Measurements from ENCODE around the gene RNF207.

RNF207 gene, protein sequence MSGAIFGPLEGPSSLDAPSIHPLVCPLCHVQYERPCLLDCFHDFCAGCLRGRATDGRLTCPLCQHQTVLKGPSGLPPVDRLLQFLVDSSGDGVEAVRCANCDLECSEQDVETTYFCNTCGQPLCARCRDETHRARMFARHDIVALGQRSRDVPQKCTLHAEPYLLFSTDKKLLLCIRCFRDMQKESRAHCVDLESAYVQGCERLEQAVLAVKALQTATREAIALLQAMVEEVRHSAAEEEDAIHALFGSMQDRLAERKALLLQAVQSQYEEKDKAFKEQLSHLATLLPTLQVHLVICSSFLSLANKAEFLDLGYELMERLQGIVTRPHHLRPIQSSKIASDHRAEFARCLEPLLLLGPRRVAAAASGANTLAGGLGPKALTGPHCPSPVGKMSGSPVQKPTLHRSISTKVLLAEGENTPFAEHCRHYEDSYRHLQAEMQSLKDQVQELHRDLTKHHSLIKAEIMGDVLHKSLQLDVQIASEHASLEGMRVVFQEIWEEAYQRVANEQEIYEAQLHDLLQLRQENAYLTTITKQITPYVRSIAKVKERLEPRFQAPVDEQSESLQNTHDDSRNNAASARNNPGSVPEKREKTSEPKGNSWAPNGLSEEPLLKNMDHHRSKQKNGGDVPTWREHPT

DNA sequence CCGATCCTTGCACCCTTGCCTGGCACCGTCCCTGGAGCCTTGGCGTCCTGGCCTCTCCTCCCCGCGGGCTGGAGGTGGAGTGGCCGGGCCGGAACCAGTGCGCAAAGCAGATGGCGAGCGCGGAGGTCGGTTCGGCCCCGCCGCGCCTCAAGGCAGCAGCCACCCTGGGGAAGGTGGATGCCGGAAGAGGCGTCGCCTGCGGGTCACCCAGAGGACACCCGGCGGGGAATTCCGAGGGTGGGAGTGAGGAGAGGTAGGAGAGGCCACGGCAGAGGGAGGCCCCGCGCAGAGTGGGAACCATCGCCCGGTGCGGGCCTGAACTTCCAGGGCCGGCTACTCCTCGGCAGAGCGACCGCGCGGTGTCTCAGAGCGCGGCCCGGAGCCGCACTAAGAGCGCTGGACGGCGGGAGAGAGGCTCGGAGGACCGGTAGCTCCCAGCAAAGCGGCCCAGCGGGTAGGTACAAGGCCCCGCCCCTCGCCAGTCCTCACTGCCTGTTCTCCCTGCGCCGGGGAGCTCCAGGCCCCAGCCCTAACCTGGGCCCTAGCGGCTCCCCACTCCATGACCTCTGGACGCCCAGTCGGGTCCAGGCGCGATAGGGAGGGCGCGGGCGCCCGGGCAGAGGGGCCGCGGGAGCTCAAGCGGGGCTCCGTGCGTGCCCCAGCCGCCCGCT is at the start of gene RNF207:
TSS of gene RNF207 (plus strand) at position 271 of the 671 bp plus-strand sequence. CDS start 417 bp downstream, outside the sequence.
- DNase-seq, result peak; percentile 81

DNA sequence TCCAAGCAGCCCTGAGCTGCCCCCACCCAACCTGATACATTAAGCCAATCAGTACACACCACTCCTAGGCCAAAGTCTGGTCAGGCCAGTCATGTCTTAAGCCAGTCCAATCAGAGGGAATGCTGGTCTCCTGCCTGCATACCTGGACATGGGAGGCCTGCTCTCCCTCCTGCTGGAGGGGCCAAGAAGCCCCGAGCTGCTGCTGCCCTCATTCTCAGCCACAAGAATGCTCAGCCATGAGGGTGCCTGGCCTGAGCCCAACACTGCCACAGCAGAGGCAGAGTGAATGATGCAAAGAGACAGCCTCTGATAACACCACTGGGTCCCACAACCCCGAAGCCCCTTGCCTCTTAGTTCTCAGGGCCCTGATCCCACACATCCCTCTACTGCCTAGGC is 48.8 kb upstream of the RNF207 start:
- no peak for DNase-seq

DNA sequence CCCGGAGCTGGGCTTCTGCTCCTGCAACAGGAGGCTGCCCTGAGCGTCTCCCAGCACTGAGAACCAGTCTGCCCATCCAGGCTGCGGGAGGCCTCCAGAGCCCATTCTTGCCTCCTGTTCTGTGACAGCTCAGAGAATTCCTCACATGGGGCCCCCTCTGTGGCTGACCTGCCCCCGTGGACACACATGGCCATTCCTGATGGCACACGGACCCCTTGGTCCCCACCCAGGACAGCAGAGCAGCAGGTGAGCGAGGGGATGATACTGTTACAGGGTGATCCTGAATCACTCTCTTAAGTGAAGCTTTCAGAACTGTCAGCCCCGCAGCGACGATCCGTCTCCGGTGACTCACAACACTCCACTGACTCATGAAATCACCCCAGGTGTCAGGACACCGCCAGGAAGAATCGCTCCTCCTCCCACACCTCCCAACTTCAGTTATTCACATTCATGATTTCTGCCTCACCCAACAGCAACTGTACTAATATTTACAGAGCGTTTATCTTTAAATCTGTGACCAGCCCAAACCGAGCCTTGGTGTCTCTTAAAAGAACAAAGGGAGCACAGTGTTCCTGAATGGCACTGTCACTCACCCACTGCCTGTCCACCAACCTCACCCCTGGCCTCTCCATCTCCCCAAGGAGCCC is 48.3 kb upstream of the RNF207 start:
- DNase-seq, result peak; percentile 43

DNA sequence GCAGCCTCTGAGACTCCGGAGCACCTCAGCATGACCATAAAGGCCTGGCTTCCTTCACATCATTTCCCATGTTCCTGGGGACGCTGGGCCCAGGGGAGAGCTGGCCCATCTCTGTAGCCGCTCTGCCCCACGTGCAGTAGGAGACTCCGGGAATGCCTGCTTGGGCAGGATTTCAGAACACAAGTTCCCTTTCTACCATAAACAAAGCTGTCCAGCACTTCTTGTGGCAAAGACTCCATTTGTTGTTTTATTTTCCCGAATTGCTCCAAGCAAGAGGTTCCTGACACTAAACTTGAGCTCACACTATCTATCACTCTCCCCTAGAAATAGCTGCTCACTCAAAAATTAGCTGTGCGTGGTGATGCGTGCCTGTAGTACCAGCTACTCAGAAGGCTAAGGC is 47.7 kb upstream of the RNF207 start:
- no peak for DNase-seq

DNA sequence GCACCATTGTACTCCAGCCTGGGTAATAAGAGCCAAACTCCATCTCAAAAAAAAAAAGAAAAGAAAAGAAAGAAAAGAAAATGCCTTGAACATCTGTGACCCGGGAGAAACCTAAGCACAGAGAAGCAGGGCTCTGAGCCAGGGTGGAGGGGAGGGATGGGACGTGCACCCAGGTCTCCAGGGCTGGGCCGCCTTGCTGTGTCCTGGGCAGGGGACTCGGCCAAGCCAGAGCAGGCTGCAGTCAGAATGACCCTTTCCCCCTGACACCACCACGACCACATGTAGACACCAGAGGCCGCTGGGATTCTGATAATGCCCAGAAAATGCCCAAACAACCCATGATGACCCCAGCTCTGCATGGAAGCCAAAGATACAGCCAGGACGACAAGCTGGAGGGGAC is 43.6 kb upstream of the RNF207 start:
- DNase-seq, result no peak

DNA sequence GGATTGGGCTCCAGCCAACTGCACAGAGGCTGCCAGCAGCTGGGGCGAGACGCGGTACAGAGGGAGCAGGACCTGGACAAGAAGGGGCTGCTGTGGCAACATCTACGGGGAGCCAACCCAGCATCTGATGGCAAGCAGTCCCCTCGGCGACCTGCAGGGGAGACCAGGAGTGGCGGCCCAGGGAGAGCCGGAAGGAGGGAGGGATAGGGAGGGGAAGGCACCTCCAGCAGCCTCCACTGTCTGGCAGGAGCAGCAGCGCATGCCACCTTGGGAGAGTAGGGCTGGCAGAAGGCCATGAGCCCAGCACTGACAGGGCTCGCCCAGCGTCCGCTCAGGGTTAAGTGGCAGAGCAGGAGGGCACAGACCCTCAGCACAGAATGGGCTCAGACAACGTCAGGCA is 43.1 kb upstream of the RNF207 start:
- no peak for DNase-seq

DNA sequence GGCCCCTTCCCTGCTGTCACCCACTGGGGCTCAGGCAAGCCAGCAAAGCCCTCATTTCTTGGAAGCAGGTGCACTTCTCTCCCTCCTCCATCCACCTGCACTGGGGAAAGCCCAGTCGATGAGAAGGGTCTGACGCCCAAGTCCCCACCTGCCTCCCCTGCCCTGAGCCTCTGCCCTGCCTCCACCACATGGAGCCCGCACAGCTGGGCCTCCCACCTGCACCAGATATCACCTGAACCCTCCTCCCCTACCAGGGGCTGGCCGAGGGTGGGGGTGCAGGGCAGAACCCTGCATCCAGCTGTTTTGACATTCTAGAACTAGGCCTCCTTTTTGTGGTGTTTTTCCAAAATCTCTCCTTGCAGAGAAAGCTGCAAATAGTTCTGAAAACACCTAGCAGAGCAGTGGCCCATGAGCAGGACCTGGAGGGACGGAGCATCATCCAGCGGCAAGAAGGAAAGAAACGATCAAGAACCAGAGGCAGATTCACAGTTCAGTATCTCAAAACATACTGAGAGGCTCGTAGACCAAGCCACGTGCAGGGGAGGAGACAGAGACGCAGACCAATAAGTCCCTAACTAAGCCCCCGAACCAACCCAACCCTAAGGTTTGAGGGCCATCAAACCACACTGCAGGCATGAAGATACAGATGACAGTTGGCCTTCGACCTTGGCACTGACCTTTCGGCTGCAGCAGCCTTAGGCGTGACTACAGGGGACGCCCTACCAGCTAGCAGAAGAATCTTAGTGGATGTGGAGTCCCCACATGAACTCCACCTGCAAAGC is 42.5 kb upstream of the RNF207 start:
- no peak for DNase-seq

DNA sequence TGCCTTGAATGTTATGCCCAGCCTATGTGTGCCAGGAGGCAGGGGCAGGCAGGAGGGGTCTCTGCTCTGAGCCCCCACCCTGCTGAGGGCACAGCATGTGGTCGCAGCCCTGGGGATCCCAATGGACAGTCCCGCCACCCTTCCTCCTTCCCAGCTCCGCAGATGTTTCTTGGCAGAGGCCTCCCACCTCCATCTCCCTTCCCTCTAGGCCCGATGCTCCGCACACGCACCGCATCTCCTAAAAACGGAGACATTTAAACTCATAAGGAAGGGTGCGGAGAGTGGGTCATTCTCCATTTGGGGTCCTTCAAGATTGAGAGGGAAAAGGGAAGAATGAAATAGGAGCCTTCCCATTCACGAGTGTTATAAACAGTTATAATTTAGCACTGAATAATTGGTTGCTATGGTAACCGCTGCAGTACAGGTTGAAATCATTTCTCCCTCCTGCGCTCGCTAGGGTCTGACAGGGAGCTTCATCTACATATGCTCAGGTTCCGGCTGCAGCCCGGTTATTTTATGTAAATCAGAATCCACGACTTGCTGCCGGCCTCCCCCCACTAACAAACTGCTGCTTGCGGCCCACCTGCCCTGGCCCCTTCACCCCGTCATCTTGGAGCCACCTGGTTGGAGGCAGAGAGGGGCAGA is 41.8 kb upstream of the RNF207 start:
- DNase-seq, result no peak

DNA sequence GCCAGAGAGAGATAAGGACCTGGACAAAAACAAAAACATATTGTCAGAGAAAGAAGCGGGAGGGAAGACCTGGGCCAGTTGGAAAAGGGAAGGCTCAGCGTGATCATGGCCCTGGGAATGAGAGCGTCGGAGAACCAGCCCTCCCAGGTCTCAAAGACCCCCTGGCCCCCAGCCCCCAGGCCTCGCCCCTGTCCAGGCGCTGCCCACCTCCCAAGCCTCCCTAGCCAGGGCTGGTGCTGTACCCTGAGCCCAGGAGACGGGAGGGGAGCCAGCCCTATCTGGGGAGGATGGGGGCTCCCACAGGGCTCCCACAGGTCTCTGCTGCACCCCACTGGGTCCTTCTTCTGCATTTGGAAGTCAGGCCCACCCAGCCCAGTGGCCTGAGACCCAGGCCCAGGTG is 40.9 kb upstream of the RNF207 start:
- no peak for DNase-seq

DNA sequence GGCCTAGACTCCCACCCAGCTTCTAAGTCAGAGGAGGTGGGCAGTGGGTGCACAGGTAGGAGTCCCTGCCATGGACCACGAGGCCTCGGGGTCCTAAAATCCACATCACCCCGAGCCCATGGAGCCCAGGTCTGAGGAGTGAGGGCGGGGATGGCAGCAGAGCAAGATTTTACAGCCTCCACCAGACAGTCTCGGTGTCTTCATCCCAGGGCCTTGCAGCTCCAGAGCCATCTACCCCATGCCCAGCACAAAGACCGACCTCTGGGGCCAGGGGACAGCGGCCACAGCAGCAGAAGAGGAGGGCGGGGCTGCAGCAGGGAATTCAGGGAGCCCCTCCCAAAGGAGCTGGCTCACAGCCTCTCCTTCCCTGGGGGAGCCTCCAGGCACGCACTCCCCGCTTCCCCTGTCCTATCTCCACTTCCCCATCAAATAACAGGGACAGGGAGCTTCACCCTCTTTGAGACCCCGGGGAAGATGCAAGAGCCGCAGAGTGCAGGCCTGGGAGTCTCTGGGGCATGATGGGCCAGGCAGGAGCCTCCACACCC is 40.4 kb upstream of the RNF207 start:
- DNase-seq, result no peak

DNA sequence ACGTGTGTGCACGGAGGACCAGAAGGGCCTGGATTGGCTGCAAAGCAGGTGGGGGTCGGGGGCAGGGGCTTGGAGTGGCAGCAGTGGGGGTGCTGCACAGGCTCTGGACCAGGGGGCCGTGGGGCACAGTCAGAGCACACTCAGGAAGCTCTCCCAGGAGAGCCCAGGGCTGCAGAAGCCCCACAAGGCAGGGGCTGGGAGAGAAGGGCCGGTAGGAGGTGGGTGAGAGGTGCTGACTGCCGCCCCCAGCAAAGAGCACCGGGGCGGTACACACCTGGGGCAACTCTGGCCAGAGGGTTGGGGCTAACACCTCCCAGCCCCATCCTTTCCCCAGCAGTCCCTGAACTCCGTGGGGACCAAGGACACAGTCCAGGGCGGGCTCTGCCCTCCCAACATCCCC is 39.7 kb upstream of the RNF207 start:
- DNase-seq, result no peak

DNA sequence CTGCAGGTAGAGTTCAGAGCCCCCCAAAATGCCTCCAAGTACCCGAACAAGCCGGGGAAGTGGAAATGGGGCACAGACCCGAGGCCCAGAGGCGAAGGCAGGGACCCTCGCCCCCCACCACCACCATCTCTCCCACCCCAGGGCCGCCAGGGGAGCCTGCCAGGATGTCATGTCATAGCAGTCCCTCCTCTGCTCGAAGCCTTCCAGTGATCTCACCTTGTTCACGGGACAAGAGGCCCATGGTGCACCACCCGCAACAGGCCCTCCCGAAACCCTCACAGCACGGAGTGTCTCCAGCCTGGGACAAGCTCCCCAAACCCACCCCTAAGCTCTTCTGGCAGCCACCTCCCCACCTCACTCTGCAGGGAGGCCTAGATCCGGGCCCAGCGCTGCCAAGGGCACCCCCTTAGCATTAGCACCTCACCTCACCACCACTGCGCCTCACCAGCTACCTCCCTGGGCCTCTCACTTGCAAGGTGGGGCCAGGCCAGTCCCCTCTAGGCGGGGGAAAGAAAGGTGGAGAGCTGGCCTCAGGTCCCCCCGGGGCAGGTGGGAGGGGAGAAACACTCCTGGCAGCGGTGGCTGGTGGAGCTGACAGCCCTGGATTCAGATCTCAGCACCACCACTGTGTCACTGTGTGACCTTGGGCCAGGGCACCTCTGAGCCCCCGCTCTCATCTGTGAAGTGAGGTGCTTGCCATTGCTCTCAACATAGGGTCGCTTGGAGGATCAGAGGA is 39.1 kb upstream of the RNF207 start:
- DNase-seq, result no peak

DNA sequence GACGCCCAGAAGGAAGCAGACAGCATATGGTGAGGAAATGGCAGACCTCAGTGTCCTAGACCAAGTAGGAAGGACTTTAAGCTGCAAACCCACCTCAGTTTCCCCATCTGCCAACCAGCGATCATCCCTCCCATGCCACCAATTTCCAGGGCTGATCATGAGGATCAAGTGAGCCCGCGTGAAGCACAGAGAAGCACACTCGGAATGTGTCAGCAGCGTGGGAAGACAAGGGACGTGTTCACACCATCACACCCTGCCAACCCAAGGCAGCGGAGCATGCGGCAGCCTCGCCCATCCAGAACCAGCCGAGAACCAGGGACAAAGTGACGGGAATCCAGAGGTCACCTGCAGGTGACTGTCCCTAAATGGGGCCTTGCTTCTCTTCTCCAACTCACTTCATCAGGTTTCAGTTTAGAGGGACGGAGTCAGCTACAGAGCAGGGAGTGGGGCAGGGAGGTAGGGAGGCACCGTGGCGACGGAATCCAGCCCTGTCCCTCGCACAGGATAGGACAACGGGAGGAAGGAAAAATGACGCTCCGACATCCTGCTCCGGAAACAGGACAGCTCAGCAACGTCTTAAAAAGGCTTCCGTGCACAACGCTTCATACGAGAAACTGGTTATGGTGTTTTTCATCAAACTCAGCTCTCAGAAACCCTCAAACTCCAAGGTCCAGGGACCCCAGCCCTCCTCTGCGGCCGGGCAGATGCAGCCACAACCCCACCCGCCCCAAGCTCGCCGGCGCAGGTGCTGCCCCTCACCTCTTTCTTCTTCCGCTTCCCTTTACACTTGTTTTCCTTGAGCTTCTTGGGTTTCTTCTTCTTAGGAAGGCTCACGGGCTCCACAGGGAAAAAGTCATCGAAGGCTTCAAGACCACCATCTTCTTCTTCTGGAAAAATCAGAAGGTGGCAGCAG is 38.3 kb upstream of the RNF207 start:
- no peak for DNase-seq

DNA sequence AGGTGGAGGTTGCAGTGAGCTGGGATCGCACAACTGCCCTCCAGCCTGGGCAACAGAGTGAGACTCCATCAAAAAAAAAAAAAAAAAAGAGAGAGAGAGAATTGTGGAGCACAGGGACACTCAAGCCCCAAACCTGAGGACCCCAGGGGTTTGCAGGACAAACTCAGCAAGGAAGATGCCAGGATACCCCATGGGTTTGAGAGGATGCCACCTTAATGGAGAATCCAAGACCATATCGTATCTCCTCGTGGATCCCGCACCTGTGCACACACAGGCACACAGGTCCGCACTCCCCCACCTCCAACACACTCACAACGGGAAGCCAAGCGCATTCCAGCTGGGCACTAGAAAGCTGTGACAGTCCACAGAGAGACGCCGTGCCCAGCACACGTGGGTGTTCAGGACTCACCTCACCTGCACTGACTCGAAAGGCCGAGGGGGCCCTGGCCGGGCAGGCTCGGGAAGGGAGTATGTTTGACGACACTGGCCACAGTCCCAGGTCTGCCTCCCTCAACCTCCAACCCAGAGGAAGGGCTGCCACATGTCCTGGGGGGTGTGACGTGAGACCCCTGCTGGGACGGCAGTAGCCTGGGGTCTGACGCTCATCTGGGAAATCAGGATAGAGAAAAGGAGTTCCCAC is 36.9 kb upstream of the RNF207 start:
- no peak for DNase-seq

DNA sequence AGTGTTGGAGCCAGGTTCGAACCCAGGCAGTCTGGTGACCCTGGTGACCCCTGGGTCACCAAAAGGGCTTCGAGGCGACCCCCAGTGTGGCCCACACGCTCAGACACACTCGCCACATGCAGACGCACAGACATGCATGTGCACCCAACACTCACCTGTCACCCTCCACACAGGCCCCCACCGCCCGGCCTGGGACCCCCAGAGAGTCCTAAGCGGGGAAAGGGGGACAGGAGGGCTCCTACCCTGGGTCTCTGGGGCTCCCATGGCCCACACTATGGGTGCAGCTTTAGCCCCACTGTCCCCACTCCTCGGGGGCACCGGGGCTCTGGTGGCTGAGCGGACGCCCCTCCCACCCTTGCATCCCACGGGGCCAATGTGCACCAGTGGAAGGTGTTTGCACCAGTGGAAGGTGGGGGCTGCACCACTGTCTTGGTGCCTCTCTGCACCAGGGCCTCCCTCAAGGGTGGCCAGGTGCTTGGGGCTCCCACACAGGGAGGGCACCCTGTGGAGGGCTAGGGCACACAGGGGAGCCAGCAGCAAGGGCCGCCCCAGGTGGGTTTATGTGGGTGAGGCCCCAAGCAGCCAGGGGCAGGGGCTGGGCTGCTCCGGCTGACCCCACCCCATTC is 35.7 kb upstream of the RNF207 start:
- DNase-seq, result no peak

DNA sequence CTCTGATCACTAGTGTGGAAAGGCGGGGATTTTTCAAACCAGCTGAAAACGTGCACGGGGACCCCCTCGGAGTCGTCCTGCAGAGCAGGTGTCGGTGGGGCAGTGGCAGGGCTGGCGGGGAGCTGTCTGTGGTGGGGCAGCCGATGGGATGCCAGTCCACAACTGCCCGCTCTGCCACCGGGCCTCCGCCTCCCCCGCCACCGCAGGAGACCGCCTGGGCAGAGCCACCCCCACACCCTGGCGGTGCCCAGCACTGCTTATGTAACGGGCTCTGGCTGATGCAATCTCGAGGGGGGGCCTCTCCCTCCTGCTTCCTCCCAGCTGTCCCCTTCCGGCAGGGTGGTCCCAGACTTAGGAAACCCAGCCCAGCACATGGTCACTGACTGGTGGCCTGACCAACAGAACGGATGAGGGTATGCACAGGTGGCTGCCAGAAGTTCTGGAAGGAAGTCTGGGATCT is 35.1 kb upstream of the RNF207 start:
- DNase-seq, result no peak

DNA sequence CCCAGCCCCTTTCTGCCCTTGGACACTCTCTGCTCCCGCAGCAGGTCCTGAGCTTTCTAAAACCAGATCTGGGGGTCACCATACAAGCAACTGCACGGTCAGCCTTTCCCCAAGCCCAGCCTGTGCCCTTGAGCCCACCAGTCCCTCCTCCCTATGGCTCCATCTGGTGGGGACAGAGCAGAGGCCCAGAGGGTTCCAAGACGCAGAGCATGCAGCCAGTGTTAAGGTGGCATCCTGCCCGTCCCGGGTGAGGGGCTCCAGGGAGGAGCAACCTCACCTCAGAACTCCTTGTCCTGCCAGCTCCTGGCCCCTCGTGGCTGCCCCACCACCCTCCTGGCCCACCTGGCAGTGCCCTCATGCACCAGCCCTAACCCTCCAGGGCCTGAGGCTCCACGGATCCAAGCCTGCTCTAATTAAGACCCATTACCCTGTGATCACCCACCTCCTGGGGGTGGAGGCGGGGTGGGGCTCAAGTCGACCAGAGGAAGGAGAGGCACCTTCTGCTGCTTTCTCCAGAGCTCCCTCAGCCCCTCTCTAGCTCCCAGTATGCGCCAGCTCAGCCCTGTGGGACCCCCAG is 34.3 kb upstream of the RNF207 start:
- no peak for DNase-seq

DNA sequence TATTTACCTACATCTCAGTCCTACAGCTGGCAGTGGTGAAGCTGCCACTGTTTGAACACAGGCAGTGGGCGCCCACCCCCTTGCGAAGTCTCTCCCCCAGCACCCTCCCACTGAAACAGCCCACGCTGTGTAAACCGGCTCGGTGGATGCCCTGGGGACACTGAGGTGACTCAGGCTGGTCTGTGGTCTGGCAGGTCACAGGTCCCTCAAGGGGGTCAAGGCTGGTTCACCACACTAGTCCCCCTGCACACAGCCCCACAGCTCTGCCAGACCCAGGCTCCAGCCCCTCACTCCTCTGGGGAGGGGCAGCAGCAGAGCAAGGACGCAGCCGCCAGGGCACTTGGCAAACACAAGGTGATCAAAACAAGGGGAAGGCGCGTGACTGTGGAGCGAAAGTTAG is 33.4 kb upstream of the RNF207 start:
- no peak for DNase-seq
